ENCODE measurements around the gene DHFR.

Gene DHFR

GRCh38 chr5:80618438-80618837 is 36.3 kb downstream of the DHFR start:
- TF ChIP-seq ZFX (IDR thresholded peaks at IDR 0.05; ENCODE audit: borderline replicate concordance), result no peak
- no peak for TF ChIP-seq CTCF (IDR thresholded peaks at IDR 0.05)
- no peak overlapping the region for H3K27ac ChIP-seq

DNA sequence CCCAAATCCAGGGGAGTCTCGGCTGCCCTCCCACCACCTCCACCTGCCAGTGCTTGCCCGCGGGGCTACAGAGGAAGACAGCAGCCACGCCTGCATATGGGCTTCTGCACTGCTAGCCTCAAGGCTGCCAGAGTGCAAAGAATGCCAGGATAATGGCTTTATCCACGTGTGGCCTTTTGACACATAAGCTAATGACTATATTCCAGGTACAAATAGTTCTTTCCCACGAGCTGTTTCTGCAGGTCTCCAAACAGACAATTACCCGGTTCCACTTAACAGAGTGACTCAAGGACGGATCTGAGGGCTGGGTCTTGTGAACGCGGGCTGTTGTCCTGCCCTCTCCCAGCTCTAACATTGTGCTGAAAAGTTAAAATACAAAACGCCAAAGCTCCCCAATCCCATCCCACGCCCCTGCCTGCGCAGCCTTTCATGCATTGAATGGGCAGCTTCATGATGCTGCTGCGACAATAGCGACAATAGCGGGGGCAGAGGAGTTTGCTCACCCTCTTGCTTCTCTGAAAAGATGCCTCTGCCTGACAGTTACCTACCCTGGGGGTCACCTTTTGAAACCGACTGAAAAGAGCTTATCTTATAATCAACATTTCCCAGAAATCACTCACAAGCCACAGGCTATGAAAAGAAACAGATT is 39.4 kb downstream of the DHFR start:
- no peak overlapping the region for H3K27ac ChIP-seq
- no peak for TF ChIP-seq ZFX (IDR thresholded peaks at IDR 0.05; ENCODE audit: borderline replicate concordance)
- no peak for TF ChIP-seq CTCF (IDR thresholded peaks at IDR 0.05)

GRCh38 chr5:80609692-80610091 is 45.1 kb downstream of the DHFR start:
- TF ChIP-seq CTCF (IDR thresholded peaks at IDR 0.05), result no peak
- TF ChIP-seq ZFX (IDR thresholded peaks at IDR 0.05; ENCODE audit: borderline replicate concordance), result no peak
- no peak overlapping the region for H3K27ac ChIP-seq

GRCh38 chr5:80608731-80609130 is 46.1 kb downstream of the DHFR start:
- TF ChIP-seq ZFX (IDR thresholded peaks at IDR 0.05; ENCODE audit: borderline replicate concordance), result no peak
- TF ChIP-seq CTCF (IDR thresholded peaks at IDR 0.05), result no peak
- no peak overlapping the region for H3K27ac ChIP-seq

- no peak overlapping the region for H3K27ac ChIP-seq
- no peak for TF ChIP-seq ZFX (IDR thresholded peaks at IDR 0.05; ENCODE audit: borderline replicate concordance)
- TF ChIP-seq CTCF (IDR thresholded peaks at IDR 0.05), result no peak
Measured at GRCh38 chr5:80607832-80608231, 47.0 kb downstream of the DHFR start.

- no peak for TF ChIP-seq ZFX (IDR thresholded peaks at IDR 0.05; ENCODE audit: borderline replicate concordance)
- no peak for TF ChIP-seq CTCF (IDR thresholded peaks at IDR 0.05)
- no peak overlapping the region for H3K27ac ChIP-seq
Measured at GRCh38 chr5:80607343-80607742, 47.4 kb downstream of the DHFR start.

DNA sequence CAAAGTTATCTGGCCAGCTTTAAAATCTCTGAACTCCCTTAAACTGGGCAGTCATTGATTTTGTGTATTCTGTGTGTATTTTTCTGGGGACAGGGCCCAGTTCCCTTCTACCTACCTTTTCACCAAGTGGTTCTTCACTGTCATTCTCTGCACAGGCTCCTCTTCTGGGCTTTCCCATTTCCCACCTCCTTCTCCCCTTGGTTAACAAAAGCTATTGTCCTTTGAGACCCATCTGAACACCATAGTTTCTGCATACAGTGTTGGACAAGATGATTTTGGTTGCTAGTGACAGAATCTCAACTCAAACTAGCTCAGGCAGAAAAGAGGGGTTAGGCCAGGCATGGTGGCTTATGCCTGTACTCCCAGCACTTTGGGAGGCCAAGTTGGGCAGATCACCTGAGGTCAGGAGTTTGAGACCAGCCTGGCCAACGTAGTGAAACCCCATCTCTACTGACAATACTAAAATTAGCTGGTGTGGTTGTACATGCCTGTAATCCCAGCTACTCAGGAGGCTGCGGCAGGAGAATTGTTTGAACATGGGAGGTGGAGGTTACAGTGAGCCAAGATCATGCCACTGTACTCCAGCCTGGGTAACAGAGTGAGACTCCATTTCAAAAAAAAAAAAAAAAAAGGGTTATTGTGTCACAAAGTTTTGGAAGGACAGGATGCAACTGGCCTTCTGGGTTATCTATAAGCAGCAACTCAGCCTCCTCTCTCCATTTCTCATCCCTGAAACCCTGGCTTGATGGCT is 53.7 kb downstream of the DHFR start:
- H3K27ac ChIP-seq, result no peak overlapping the region
- TF ChIP-seq ZFX (IDR thresholded peaks at IDR 0.05; ENCODE audit: borderline replicate concordance), result no peak
- TF ChIP-seq CTCF (IDR thresholded peaks at IDR 0.05), result no peak
